CD4-positive, alpha-beta T cell treated with Interleukin-6 for 4 hours (primary cell): ENCODE results near the gene RHBDD1.
"Not testable (repeated sequence)": the region's sequence is repeated elsewhere in the genome, so short reads cannot be mapped to it uniquely, and the experiment has no call there.

ENCODE experiments used
- DNase-seq: peaks from one replicate; pipeline ENCODE4 v3.0.0-alpha.2; 2020; ENCODE audit warnings: mixed read lengths

Gene RHBDD1

DNA sequence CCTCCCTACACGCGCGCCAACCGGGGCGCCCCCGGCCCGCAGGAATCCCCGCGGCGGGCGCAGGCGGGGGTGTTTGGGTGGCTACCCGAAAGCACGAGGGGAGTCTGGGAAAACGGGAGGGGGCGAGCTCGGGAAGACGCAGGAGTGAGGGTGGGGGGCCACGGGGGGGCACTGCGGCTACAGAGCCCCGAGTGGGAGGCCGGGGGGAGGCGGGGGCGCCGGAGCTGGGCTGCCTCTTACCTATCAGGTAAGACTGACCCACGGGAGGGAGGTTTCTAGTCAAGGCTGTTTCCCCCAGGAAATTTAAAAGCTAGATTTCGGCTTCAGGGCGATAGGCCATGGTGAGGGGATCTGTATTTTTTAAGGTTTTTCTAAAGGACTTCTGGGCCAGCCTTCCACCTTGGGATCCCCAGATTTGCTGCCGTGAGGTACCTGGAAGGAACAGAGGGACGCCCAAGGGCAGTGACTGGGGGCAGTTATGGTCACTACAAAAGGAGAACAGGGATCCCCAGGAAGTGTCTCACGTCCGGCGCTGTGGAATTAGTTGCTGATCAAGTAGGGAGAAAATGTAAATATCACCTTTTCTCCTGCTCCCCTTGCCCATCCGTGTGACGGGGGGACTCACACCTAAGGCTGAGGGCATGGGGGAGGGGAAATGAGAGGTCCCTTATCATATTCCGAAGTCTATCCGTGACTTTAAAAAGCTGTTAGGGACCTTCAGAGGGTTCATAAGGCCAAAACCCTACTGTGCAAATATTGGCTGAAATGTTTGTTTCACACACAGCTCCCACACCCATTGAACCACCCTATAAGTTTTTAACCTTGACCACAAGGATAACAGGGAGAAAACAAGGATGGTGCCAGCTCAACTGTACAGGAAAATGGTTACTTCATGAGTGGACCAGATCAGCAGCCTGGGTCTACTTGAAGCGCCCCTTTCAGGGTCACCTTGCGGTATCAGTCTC lies 35.6 kb upstream of the RHBDD1 start:
- no peak for DNase-seq

DNA sequence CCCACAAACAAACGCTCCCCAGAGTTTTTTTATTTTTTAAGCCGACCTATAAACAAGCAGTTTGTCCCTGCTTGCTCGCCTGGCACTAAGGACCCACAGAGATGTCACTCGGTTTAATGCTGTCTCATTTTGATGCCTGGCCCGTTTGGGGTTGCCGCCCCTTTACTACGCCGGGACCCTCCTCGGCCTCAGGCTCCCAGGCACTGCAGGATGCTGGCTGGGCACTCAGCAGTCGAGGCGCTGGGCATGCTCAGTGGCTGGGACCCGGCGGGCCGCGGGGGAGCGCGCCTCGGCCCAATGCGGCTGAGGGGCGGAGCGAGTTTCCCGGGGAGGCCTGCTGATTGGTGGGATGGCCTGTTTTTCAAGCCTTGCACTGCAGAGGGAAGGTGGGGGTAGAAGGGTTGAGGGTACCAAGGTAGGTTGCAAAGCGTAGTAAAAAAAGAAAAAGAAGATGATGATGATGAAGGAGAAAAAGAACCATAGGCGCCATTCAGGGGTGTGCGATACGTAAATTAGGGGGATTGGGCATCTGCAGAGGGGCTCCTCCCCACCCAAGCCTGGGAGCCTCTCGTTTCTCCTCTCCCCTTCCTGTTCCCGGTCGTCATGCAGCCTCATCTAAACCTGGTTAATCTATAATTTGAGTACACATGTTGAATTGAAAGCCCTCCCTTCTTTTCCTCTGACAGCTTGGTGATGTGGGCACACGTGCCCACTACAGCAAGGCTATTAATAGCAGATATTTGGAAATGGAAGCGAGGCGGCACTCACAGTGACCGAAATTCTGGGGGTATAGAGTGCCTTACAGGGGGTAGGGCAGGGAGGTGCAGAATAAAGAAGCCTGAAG lies 34.7 kb upstream of the RHBDD1 start:
- DNase-seq: peak; percentile 89

- peak; percentile 20 for DNase-seq
These were observed 33.3 kb upstream of the RHBDD1 start for GRCh38 chr2:226802573-226802972.

- no peak for DNase-seq
These were observed 32.4 kb upstream of the RHBDD1 start for GRCh38 chr2:226803410-226803809.

DNA sequence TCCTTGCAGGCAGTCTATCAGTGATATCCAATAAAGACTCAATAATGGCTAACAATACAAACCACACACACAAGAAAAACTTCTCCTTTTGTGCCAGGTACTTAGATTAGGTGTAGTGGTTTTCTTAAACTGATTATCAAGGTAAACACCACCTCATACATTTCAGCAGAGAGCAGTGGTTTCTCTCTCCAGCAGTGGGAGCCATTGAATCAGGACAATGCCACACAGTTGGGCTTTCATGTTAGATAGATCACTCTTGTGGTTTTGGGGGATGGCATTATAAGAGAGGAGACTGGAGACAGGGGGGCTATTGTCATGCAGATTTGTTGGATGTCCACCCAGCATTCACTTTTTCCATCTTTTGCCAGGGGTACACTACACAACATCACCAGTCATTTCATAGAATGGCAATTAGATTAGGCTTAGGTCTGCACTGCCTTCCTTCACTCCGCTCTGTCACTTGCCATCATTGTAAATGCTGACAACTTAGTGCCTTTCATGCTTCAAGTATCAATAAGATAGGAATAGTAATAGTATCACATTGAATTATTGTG lies 22.6 kb upstream of the RHBDD1 start:
- DNase-seq: peak; percentile 8

DNA sequence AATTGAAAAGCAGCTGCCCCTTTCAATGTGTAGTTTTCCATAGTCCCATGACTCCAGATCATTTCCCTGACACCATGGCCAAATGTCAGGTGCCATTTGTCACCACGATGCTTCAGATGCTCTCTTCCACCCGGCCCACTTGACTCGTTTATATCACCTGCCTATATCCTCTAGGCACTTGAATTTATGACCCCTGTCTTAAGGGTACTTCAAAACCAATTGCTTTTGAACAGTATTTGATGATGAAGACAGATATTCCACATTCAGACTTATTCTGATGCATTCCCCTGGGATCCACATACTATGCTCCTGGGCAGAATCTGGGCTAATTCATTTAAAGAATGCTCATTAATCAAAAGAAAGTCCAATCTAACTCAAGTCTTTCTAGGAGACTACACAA lies 16.9 kb upstream of the RHBDD1 start:
- DNase-seq: no peak

DNA sequence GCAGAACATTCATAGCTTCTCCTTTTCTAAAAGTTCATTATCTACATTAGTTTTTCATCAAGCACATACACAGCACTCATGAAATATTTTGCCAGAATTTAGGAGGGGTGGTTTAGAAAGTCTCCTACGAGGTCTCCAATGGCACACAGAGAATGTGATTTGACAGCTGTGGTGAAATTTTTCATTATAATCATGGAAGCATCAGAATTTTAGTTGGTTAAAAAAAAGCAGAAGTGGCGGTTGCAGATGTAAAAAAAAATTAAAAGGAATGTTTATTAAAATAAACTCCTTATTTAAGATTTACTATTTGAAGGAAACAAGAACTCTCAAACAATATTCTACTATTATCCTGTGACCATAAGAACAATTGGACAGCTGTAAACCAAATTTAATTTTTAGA lies 10.8 kb upstream of the RHBDD1 start:
- DNase-seq: no peak

GRCh38 chr2:226828191-226828590 lies 7.7 kb upstream of the RHBDD1 start:
- no peak for DNase-seq

DNA sequence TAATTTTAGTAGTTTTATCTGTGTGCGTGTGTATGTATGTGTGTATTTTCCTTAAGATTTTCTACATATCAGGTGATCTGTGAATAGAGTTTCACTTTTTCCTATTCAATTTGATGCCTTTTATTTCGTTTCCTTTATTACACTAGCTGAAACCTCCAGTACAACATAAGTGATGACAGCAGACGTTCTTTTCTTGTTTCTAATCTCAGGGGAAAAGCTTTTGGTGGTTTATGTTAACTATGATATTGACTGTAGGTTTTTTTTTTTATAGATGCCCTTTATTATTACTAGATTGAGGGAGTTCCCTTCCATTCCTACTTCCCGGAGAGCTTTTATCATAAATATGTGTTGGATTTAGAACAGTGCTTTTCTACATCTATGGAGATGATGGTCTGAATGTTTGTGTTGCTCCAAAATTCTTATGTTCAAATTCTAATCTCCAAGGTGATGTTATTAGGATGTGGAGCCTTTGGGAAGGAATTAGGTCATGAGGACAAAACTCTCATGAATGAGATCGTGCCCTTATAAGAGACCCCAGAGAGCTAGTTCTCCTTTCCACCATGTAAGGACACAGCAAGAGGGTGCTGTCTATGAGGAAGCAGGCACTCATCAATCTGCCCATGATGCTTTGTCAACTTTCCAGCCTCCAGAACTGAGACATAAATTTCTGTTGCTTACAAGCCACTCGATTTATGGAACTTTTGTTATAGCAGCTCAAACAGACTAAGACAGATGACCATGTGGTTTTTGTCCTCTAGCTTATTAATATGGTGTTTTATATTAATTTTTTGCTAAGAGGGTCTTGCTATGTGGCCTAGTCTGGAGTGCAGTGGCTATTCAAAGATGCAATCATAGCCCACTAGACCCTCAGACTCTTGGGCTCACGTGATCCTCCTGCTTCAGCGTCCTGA lies 5.9 kb upstream of the RHBDD1 start:
- DNase-seq: no peak

DNA sequence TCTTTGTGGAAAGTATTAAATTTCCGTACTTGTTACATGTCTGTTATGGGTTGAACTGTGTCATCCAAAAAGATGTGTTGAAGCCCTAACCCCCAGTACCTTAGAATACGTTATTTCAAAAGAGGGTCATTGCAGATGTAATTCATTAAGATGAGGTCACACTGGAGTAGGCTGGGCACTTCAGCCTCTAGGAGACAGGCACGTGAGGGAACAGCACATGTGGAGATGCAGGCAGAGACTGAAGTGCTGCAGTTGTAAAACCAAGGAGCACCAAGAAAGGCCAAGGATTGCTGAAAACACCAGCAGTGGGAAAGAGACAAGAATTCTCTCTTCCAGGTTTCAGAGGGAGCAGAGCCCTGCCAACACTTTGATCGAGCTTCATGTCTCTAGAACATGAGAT lies 4.6 kb upstream of the RHBDD1 start:
- DNase-seq: no peak

GRCh38 chr2:226832061-226832460 lies 3.8 kb upstream of the RHBDD1 start:
- DNase-seq: no peak

GRCh38 chr2:226834880-226835279 lies 974 bp upstream of the RHBDD1 start:
- DNase-seq: not testable (repeated sequence)

DNA sequence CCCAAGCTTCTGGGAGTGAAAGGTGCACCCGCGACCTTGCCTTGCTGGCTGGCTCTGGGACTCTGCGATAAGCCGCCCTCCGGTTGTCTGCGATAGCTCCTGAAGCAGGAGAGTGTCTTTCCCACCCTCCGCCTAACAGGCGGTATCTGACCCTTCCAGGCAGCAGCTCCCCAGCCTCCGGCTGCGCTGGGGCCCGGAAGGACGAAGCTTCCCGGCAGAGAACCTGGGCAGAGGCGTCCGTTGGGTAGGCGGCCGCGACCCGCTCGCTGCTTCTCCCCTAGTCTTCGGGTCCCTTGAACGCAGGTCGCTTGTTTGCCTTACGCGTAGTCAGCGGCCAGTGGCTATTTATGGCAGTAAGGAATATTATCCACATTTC lies 446 bp upstream of the RHBDD1 start:
- DNase-seq: no peak

GRCh38 chr2:226836548-226836885 lies 663 bp downstream of the RHBDD1 start:
- DNase-seq: peak; percentile 3

DNA sequence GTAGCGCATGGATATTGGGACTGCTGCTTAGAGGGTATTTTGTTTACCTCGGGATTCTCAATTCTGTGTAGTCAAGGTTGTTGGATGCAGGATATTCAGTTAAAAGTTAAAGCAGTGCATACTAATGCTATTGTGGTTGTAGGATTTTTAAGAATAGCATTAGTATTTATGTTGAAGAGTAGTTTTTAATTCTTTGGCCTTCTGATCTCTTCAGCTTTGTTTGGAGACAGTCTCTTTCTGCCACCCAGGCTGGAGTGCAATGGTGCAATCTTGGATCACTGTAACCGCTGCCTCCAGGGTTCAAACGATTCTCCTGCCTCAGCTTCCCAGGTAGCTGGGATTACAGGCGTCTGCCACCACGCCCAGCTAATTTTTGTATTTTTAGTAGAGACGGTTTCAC lies 1.5 kb downstream of the RHBDD1 start:
- DNase-seq: no peak

- DNase-seq: peak; percentile 3
These were observed 2.1 kb downstream of the RHBDD1 start for GRCh38 chr2:226837787-226838603.

DNA sequence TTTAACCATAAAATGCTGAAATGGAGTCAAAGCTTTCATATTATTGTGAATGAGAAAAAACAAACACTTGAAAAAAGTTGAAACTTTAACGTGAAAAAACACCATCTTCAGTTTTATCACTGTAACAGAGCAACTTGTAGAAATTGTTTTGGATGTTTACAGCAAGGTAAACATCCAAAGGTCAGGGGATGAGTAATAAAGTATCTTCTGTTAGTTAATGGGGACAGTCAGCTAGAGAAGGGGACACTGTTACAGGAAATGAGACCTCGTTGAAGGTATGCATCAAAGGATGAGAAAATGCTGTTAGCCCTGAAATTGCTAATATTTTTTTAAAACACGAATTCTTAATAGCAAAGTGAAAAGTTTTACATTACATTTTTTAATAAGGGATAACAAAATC lies 2.9 kb downstream of the RHBDD1 start:
- no peak for DNase-seq

- DNase-seq: no peak
These were observed 3.3 kb downstream of the RHBDD1 start for GRCh38 chr2:226839161-226839560.

- no peak for DNase-seq
These were observed 4.1 kb downstream of the RHBDD1 start for GRCh38 chr2:226839951-226840350.

DNA sequence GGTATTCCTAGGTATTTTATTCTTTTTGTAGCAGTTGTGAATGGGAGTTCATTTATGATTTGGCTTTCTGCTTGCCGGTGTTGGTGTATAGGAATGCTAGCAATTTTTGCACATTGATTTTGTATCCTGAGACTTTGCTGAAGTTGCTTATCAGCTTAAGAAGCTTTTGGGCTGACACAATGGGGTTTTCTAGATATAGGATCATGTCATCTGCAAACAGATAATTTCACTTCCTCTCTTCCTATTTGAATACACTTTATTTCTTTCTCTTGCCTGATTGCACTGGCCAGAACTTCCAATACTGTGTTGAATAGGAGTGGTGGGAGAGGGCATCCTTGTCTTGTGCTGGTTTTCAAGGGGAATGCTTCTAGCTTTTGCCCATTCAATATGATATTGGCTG lies 7.1 kb downstream of the RHBDD1 start:
- not testable (repeated sequence) for DNase-seq

GRCh38 chr2:226845386-226846116 lies 9.7 kb downstream of the RHBDD1 start:
- DNase-seq: no peak
